ENCODE data around the gene ANKDD1B. TPM values are rescaled to one million over a fixed set of nuclear protein-coding genes. Genes with fewer than 3 reads are reported as not detected.
"Not testable (repeated sequence)": the region's sequence is repeated elsewhere in the genome, so short reads cannot be mapped to it uniquely, and the experiment has no call there.

The ANKDD1B gene
- total RNA-seq, 4 donors from 2014 or later: 1.1 TPM; not detected in 3

- ATAC-seq: no peak
- TF ChIP-seq POLR2A (IDR thresholded peaks at IDR 0.05) (no peak), CTCF (IDR thresholded peaks at IDR 0.05 in 4 of 5, conservative IDR thresholded peaks at IDR 0.05 in 1 of 5) (no peak)
- H3K4me1 ChIP-seq: no peaks in the 10 kb centered on the region
- in situ Hi-C loops (cut with MboI; ENCODE audit: low sequenced_read_pairs in 4 of 4) (loop anchor here (10.0 to 25.0 kb wide), 3 partner anchors 349 to 452 kb away; partner anchors contain the start of genes ANKRD31 (in 3 of the 4) and HMGCR (in 2 of the 4)), intact Hi-C loops (cut with DNase I; ENCODE audit: low total_unique reads) (loop anchor here (10.0 kb wide), 1 partner anchor 352 kb away; the partner anchor contains the start of gene HMGCR)
- no peak overlapping the region for H3K4me3 ChIP-seq
- no peak overlapping the region for H3K27ac ChIP-seq
- DNase-seq: no peak
- no peaks in the 10 kb centered on the region for H3K9me3 ChIP-seq
- H3K36me3 ChIP-seq: peaks cover 0 to 36% of the 10 kb centered on the region in 2 donors
- H3K27me3 ChIP-seq: no peaks in the 10 kb centered on the region
These were observed 75.2 kb downstream of the ANKDD1B start for GRCh38 chr5:75686480-75686879.

GRCh38 chr5:75690669-75691068 is 79.4 kb downstream of the ANKDD1B start:
- Histone ChIP-seq H3K9me3 (no peaks in the 10 kb centered on the region), H3K4me1 (no peaks in the 10 kb centered on the region), H3K27ac (no peak overlapping the region), H3K4me3 (no peak overlapping the region), H3K27me3 (no peaks in the 10 kb centered on the region), H3K36me3 (peaks cover 2 to 53% of the 10 kb centered on the region in 2 donors)
- ATAC-seq (no peak), DNase-seq (no peak)
- in situ Hi-C loops (cut with MboI; ENCODE audit: low sequenced_read_pairs in 4 of 4) (loop anchor here in 3 of 4 donors (25.0 kb wide), 2 partner anchors 353 to 453 kb away; partner anchors contain the start of genes HMGCR (in 2 of the 3) and ANKRD31 (in 1 of the 3)), intact Hi-C loops (cut with DNase I; ENCODE audit: low total_unique reads) (no loop called here)
- TF ChIP-seq CTCF (IDR thresholded peaks at IDR 0.05 in 4 of 5, conservative IDR thresholded peaks at IDR 0.05 in 1 of 5) (no peak), POLR2A (IDR thresholded peaks at IDR 0.05) (no peak)

- Histone ChIP-seq H3K4me3 (no peak overlapping the region), H3K27me3 (no peaks in the 10 kb centered on the region), H3K9me3 (no peaks in the 10 kb centered on the region), H3K36me3 (peaks cover 2 to 30% of the 10 kb centered on the region in 2 donors), H3K27ac (no peak overlapping the region), H3K4me1 (no peaks in the 10 kb centered on the region)
- TF ChIP-seq POLR2A (IDR thresholded peaks at IDR 0.05) (no peak), CTCF (IDR thresholded peaks at IDR 0.05 in 4 of 5, conservative IDR thresholded peaks at IDR 0.05 in 1 of 5) (no peak)
- ATAC-seq (no peak), DNase-seq (no peak)
- in situ Hi-C loops (cut with MboI; ENCODE audit: low sequenced_read_pairs in 4 of 4) (loop anchor here in 3 of 4 donors (25.0 kb wide), 2 partner anchors 357 to 457 kb away; partner anchors contain the start of genes HMGCR (in 2 of the 3) and ANKRD31 (in 1 of the 3)), intact Hi-C loops (cut with DNase I; ENCODE audit: low total_unique reads) (no loop called here)
These were observed 83.5 kb downstream of the ANKDD1B start for GRCh38 chr5:75694781-75695180.

GRCh38 chr5:75695472-75696351 is 84.5 kb downstream of the ANKDD1B start:
- intact Hi-C loops (cut with DNase I; ENCODE audit: low total_unique reads); ATAC-seq; H3K4me3 ChIP-seq; H3K9me3 ChIP-seq; H3K4me1 ChIP-seq; H3K27me3 ChIP-seq; DNase-seq; H3K27ac ChIP-seq: not testable (repeated sequence)
- H3K36me3 ChIP-seq: peaks cover 2 to 24% of the 10 kb centered on the region in 2 donors
- in situ Hi-C loops (cut with MboI; ENCODE audit: low sequenced_read_pairs in 4 of 4): loop anchor here in 3 of 4 donors (25.0 kb wide), 2 partner anchors 358 to 458 kb away; partner anchors contain the start of genes HMGCR (in 2 of the 3) and ANKRD31 (in 1 of the 3)

DNA sequence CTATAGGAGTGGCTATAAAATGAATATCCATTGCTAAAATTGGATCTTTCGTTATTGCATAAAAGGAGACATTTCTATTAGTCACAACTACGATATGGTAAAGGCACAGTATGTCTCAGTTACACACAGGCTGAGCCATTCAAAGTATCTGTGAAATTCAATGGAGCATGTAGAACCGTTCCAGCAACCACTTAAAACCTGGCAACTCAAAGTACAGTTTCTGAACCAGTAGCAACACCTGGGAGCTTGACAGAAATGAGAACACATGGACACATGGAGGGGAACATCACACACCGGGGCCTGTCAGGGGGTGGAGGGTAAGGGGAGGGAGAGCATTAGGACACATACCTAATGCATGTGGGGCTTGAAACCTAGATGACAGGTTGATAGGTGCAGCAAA is 90.6 kb downstream of the ANKDD1B start:
- intact Hi-C loops (cut with DNase I; ENCODE audit: low total_unique reads): no loop called here
- no peak overlapping the region for H3K4me3 ChIP-seq
- H3K27me3 ChIP-seq: no peaks in the 10 kb centered on the region
- no peaks in the 10 kb centered on the region for H3K9me3 ChIP-seq
- TF ChIP-seq CTCF (IDR thresholded peaks at IDR 0.05 in 4 of 5, conservative IDR thresholded peaks at IDR 0.05 in 1 of 5) (no peak), POLR2A (IDR thresholded peaks at IDR 0.05) (no peak)
- H3K27ac ChIP-seq: no peak overlapping the region
- ATAC-seq (no peak), DNase-seq (no peak)
- peaks cover 0 to 35% of the 10 kb centered on the region in 2 donors for H3K36me3 ChIP-seq
- H3K4me1 ChIP-seq: no peaks in the 10 kb centered on the region
- in situ Hi-C loops (cut with MboI; ENCODE audit: low sequenced_read_pairs in 4 of 4): no loop called here

Data from gastrocnemius medialis (tissue), 4 donors.